Erythroblast (primary cell): Measurements from ENCODE around the gene OR7G2.

Source experiments
- GATA1 ChIP-seq: IDR thresholded peaks from 2 replicates; pipeline ENCODE4 v1.6.1; 2011; ENCODE audit warnings: low read depth, mild to moderate bottlenecking, control low read depth, low read length, moderate library complexity
- POLR2A ChIP-seq: IDR thresholded peaks from 2 replicates; pipeline ENCODE4 v1.6.1; 2011; ENCODE audit warnings: mild to moderate bottlenecking, low read length

DNA sequence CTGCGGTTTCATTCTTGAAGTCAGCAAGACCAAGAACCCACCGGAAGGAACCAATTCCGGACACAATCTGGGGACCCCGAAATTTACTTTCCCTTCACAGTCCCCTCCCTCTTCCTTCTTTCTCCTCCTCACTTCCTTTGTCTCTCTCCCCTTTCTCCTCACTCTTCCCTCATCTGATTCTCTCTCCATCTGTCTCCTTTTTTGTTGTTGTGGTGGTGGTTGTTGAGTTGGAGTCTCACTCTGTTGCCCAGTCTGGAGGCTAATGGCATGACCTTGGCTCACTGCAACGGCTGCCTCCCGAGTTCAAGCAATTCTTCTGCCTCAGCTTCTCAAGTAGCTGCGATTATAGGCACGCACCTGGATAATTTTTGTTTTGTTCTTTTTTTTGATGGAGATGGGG, 53.1 kb downstream of the OR7G2 start:
- TF ChIP-seq POLR2A (no peak), GATA1 (no peak)
